Astrocyte of the cerebellum (primary cell): ENCODE data around the gene MTUS2.

Source experiments
- DNase-seq: peaks from one replicate; pipeline ENCODE4 v3.0.0-alpha.2; 2011; ENCODE audit warnings: low read depth
- H3K4me3 ChIP-seq: 2 replicates; pipeline ENCODE4 v1.5.1; 2011; ENCODE audit warnings: mild to moderate bottlenecking, low read depth, low read length, moderate library complexity
- CTCF ChIP-seq: IDR thresholded peaks from 2 replicates; pipeline ENCODE4 v1.5.1; 2012; ENCODE audit warnings: low read length, low read depth, moderate library complexity, mild to moderate bottlenecking; ENCODE audit errors: missing control alignments
- in situ Hi-C: cut with HindIII; loops from 2 replicates; pipeline ENCODE4 v1.10.0; 2017; ENCODE audit warnings: low sequenced_read_pairs

The MTUS2 gene

DNA sequence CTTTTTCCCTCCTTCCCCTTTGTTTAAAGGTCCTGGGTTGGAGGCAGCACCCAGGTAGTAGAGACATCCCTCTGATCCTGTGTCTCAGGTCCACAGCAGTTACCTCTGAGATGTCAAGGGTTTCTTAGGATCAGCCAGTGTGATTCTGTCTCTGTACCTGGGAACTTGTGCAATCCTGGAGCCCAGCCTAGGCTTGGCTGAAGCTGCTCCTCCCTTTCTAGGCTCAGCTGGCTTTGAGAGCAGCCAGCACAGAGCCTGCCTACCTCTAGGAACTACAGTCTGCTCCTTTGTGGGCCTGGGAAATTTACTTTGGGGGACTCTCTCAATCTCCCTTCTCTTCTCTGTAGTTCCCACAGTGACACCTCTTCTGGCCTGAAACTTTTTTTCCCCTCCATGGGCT lies 171.6 kb downstream of the MTUS2 start:
- H3K4me3 ChIP-seq: no peak overlapping the region
- in situ Hi-C loops: no loop called here
- no peak for TF ChIP-seq CTCF
- DNase-seq: no peak

DNA sequence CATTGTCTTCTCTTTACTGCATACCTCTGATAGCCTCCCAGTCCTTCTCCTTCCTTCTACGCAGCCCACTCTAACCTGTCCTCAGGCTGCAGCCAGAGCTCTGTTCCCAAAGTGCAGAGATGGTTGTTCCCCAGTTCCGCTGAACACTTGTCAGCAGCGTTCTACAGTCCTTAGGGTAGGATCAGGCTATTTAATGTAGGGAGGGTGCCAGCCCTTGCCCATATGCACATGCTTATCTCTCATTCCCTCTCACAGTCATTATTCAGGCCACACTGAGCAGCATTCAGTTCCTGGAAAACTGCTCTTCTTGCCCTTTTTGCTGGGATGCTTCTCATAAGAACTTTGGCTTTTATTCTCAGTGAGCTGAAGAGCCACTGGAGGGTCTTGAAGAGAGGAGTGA lies 180.7 kb downstream of the MTUS2 start:
- no peak overlapping the region for H3K4me3 ChIP-seq
- in situ Hi-C loops: no loop called here
- TF ChIP-seq CTCF: no peak
- no peak for DNase-seq

GRCh38 chr13:29005035-29005762 lies 185.1 kb downstream of the MTUS2 start:
- DNase-seq: no peak
- H3K4me3 ChIP-seq: no peak overlapping the region
- TF ChIP-seq CTCF: no peak
- in situ Hi-C loops: no loop called here

GRCh38 chr13:29005763-29006120 lies 185.6 kb downstream of the MTUS2 start:
- in situ Hi-C loops: no loop called here
- H3K4me3 ChIP-seq: no peak overlapping the region
- no peak for TF ChIP-seq CTCF
- DNase-seq: no peak

- in situ Hi-C loops: no loop called here
- no peak for TF ChIP-seq CTCF
- no peak overlapping the region for H3K4me3 ChIP-seq
- DNase-seq: no peak
Observed at GRCh38 chr13:29006359-29006850, 186.3 kb downstream of the MTUS2 start.

DNA sequence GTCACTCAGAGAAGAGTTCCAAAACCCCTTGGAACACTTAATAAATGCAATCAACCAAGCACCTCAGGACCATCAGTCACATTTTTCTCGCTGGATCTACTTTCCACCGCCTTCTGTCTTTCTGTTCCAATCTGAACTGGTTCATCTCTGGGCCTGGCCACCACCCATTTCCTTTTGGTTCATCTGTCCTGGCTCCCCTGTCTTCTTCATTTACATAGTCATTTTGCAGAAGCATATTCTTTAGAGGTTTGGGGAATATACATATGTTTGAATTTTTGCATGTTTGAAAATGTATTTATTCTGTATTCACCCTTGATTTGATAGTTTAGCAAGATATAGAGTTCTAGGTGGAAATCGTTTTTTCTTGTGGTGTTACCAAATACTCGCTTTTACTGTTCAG lies 188.2 kb downstream of the MTUS2 start:
- no peak for TF ChIP-seq CTCF
- in situ Hi-C loops: no loop called here
- no peak overlapping the region for H3K4me3 ChIP-seq
- DNase-seq: no peak
